ENCODE results near the gene SMPD3. TPM values are rescaled to one million over a fixed set of nuclear protein-coding genes. Genes with fewer than 3 reads are reported as not detected.

Gene SMPD3
- total RNA-seq, 1 experiment from 2014 or later: 0.77 TPM

GRCh38 chr16:68447653-68448359 is 502 bp downstream of the SMPD3 start:
- ATAC-seq: no peak; the same call in 1 of the 2 replicates
- peak overlapping the region; percentile 48 to 60 for H3K4me3 ChIP-seq (ENCODE audit: low read depth in 2 of 2, low read length in 2 of 2)
- no peaks in the 10 kb centered on the region for H3K36me3 ChIP-seq (ENCODE audit: control insufficient read depth, insufficient read depth, low read length)
- no peak for TF ChIP-seq SIN3A (IDR thresholded peaks at IDR 0.05; ENCODE audit: borderline replicate concordance, insufficient read depth, low read depth, low read length)
- no peak for TF ChIP-seq CTCF (IDR thresholded peaks at IDR 0.05)
- no peak for TF ChIP-seq POLR2AphosphoS5 (IDR thresholded peaks at IDR 0.05; ENCODE audit: low read depth, low read length)
- TF ChIP-seq TCF7L2 (IDR thresholded peaks at IDR 0.05; ENCODE audit: low read depth, low read length): no peak
- TF ChIP-seq REST (IDR thresholded peaks at IDR 0.05; ENCODE audit: insufficient read depth in 1 of 2, low read depth in 2 of 2, low read length in 1 of 2): no peak
- H3K27ac ChIP-seq (ENCODE audit: low read length): no peak overlapping the region
- intact Hi-C loops (cut with micrococcal nuclease; ENCODE audit: unreplicated experiment): loop anchor here (10.0 kb wide), 1 partner anchor 57 kb away; no protein-coding TSS in a partner anchor
- peaks cover 6% of the 10 kb centered on the region for H3K27me3 ChIP-seq (ENCODE audit: control insufficient read depth, insufficient read depth, low read length)
- no peaks in the 10 kb centered on the region for H3K4me1 ChIP-seq (ENCODE audit: control insufficient read depth, insufficient read depth, low read length)
- ChIA-PET CTCF (no interaction called here), POLR2A (no interaction called here)
- no peaks in the 10 kb centered on the region for H3K9me3 ChIP-seq (ENCODE audit: control insufficient read depth, insufficient read depth, low read depth, low read length)
- in situ Hi-C loops (cut with HindIII; ENCODE audit: low pct_unique_long_range_greater_than_20kb, low sequenced_read_pairs): no loop called here
- no peak for DNase-seq (ENCODE audit: low read depth, low spot score)
- no TSS peak for BruUV-seq (replicated peaks)

GRCh38 chr16:68446681-68447652 is 1.3 kb downstream of the SMPD3 start:
- CTCF ChIA-PET: no interaction called here
- Histone ChIP-seq H3K36me3 (ENCODE audit: control insufficient read depth, insufficient read depth, low read length) (no peaks in the 10 kb centered on the region), H3K4me1 (ENCODE audit: control insufficient read depth, insufficient read depth, low read length) (no peaks in the 10 kb centered on the region), H3K9me3 (ENCODE audit: control insufficient read depth, insufficient read depth, low read depth, low read length) (no peaks in the 10 kb centered on the region), H3K4me3 (ENCODE audit: low read depth in 2 of 2, low read length in 2 of 2) (no peak overlapping the region; a peak in 1 of 4 replicates), H3K27me3 (ENCODE audit: control insufficient read depth, insufficient read depth, low read length) (peaks cover 6% of the 10 kb centered on the region), H3K27ac (ENCODE audit: low read length) (no peak overlapping the region)
- no TSS peak for BruUV-seq (replicated peaks)
- no peak for ATAC-seq
- no peak for DNase-seq (ENCODE audit: low read depth, low spot score)
- POLR2A ChIA-PET: no interaction called here
- in situ Hi-C loops (cut with HindIII; ENCODE audit: low pct_unique_long_range_greater_than_20kb, low sequenced_read_pairs) (no loop called here), intact Hi-C loops (cut with micrococcal nuclease; ENCODE audit: unreplicated experiment) (loop anchor here (10.0 kb wide), 1 partner anchor 58 kb away; no protein-coding TSS in a partner anchor)
- no peak for TF ChIP-seq POLR2AphosphoS5 (IDR thresholded peaks at IDR 0.05; ENCODE audit: low read depth, low read length)
- TF ChIP-seq REST (IDR thresholded peaks at IDR 0.05; ENCODE audit: insufficient read depth in 1 of 2, low read depth in 2 of 2, low read length in 1 of 2): no peak
- TF ChIP-seq TCF7L2 (IDR thresholded peaks at IDR 0.05; ENCODE audit: low read depth, low read length): no peak
- no peak for TF ChIP-seq CTCF (IDR thresholded peaks at IDR 0.05)
- no peak for TF ChIP-seq SIN3A (IDR thresholded peaks at IDR 0.05; ENCODE audit: borderline replicate concordance, insufficient read depth, low read depth, low read length)
